Inferior parietal cortex (tissue), 1 donor: ENCODE results near the gene NAT9.

Experiments
- DNase-seq: peaks from one replicate; pipeline ENCODE4 v3.0.0-alpha.2; 2016; ENCODE audit errors: extremely low spot score

The NAT9 gene

GRCh38 chr17:74729368-74729767 lies 46.8 kb downstream of the NAT9 start:
- no peak for DNase-seq

GRCh38 chr17:74728702-74729075 lies 47.5 kb downstream of the NAT9 start:
- no peak for DNase-seq

GRCh38 chr17:74728033-74728701 lies 48.0 kb downstream of the NAT9 start:
- no peak for DNase-seq

GRCh38 chr17:74725111-74725510 lies 51.0 kb downstream of the NAT9 start:
- DNase-seq: no peak

GRCh38 chr17:74723891-74724290 lies 52.3 kb downstream of the NAT9 start:
- DNase-seq: no peak

- DNase-seq: no peak
Observed at GRCh38 chr17:74722782-74723181, 53.4 kb downstream of the NAT9 start.
